ENCODE data around the gene B3GAT3. TPM values are rescaled to one million over a fixed set of nuclear protein-coding genes. Genes with fewer than 3 reads are reported as not detected.
A peak's percentile ranks its signal among the peaks of the same experiment; 100 is the strongest.

B3GAT3 gene
- total and polyA plus RNA-seq, 2 of the 8 experiments (the other 6 are each of a cell fraction or from before 2014, with no cell fraction given) = 28.0 to 39.0 TPM

DNA sequence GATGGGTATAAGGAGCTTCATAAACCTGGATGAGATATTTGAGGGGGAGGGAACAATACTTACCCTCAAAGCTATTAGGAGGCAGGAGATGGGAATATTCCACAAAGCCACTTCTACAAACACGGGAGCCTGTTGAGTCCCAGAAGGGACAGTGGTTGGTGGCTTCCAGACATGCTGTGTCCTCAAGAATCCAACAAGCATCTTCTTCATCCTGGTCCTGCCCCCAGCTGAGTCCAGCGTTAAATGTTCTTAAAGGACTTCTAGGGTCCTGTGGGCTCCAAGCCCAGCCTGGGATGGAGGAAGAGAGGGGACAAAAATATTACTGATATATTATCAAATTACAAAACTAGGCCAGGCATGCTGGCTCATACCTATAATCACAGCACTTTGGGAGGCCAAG lies 45.7 kb upstream of the B3GAT3 start:
- H3K36me3 ChIP-seq (ENCODE audit: control insufficient read depth in 2 of 4, insufficient read depth in 4 of 4, low read length in 3 of 4) = peaks cover 7 to 26% (median 15%) of the 10 kb centered on the region in 4 experiments
- H2BK20ac ChIP-seq (ENCODE audit: low read length) = no peak overlapping the region
- 0 out of 2 replicates have a peak overlapping the region, but pooled peaks have one; percentile 1 for H2BK5ac ChIP-seq (ENCODE audit: low read depth, low read length)
- FAIRE-seq (no peak), DNase-seq (ENCODE audit: low read depth in 1 of 2, low spot score in 2 of 2) (no peak)
- POLR2A ChIA-PET (ENCODE audit: partially characterized antibody) = interaction anchor here (0.6 to 61.4 kb wide), 19 partner anchors 7 to 249 kb away, joined by 3 to 2041 read pairs (median 5); partner anchors contain the start of genes B3GAT3, BSCL2, C11orf98 and CSKMT
- peaks cover 5% of the 10 kb centered on the region for H3K79me1 ChIP-seq (ENCODE audit: low read depth, low read length)
- CTCF ChIA-PET (ENCODE audit: partially characterized antibody) = interaction anchor here (0.6 to 2.5 kb wide), 13 partner anchors 13 to 275 kb away, joined by 3 to 13 read pairs (median 4); partner anchors contain the start of genes LRRN4CL and TEX54
- peaks cover 4 to 11% (median 8%) of the 10 kb centered on the region in 4 experiments for H3K4me1 ChIP-seq (replicated peaks in 1 of 4; ENCODE audit: control insufficient read depth in 3 of 4, insufficient read depth in 4 of 4, low read length in 3 of 4)
- no peak overlapping the region for H2AK5ac ChIP-seq (ENCODE audit: low read depth, low read length)
- no peaks in the 10 kb centered on the region for H3K9me3 ChIP-seq (ENCODE audit: insufficient read depth in 2 of 2, low read depth in 1 of 2, low read length in 1 of 2)
- no peak for TF ChIP-seq GTF2F1 (IDR thresholded peaks at IDR 0.05; ENCODE audit: borderline replicate concordance, low read depth, low read length)
- peak; percentile 59; the same call in 1 of the 2 replicates for TF ChIP-seq POLR2AphosphoS5 (IDR thresholded peaks at IDR 0.05; ENCODE audit: low read depth, low read length)
- TF ChIP-seq YY1 (IDR thresholded peaks at IDR 0.05; ENCODE audit: low read depth, low read length) = no peak
- TF ChIP-seq, protein P1, sequence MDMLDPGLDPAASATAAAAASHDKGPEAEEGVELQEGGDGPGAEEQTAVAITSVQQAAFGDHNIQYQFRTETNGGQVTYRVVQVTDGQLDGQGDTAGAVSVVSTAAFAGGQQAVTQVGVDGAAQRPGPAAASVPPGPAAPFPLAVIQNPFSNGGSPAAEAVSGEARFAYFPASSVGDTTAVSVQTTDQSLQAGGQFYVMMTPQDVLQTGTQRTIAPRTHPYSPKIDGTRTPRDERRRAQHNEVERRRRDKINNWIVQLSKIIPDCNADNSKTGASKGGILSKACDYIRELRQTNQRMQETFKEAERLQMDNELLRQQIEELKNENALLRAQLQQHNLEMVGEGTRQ (IDR thresholded peaks at IDR 0.05; ENCODE audit: low read length) = no peak
- no peak for TF ChIP-seq SP2 (IDR thresholded peaks at IDR 0.05; ENCODE audit: low read length)
- TF ChIP-seq KDM5A (IDR thresholded peaks at IDR 0.05; ENCODE audit: low read length) = no peak
- no peak for TF ChIP-seq SP4 (IDR thresholded peaks at IDR 0.05; ENCODE audit: low read length)
- no peak for TF ChIP-seq SIRT6 (IDR thresholded peaks at IDR 0.05; ENCODE audit: low read length)
- TF ChIP-seq POLR2A (IDR thresholded peaks at IDR 0.05; ENCODE audit: control extremely low read depth in 1 of 2, low read depth in 2 of 2, low read length in 2 of 2) = peak in 1 of 2 experiments; percentile 43; a peak in 1 of 3 replicates
- no peak for TF ChIP-seq CHD1 (IDR thresholded peaks at IDR 0.05; ENCODE audit: low read depth, low read length)
- TF ChIP-seq EZH2 (IDR thresholded peaks at IDR 0.05; ENCODE audit: low read depth, low read length, severe bottlenecking) = no peak
- TF ChIP-seq ZNF274 (IDR thresholded peaks at IDR 0.05; ENCODE audit: borderline replicate concordance, extremely low read depth, low read length) = no peak
- TF ChIP-seq RNF2 (IDR thresholded peaks at IDR 0.05; ENCODE audit: borderline replicate concordance, low read depth, low read length, missing control alignments, poor library complexity, severe bottlenecking) = no peak
- peaks cover 7 to 33% of the 10 kb centered on the region in 2 experiments; a peak in 3 of 4 replicates for H3K79me2 ChIP-seq (ENCODE audit: control insufficient read depth in 1 of 2, insufficient read depth in 2 of 2, low read length in 2 of 2)
- 95% methylated on average over 2 of the region's 2 CpGs; no CpG with 5 or more reads in 1 of the 2 experiments for WGBS, 2 experiments (ENCODE audit: extremely low coverage in 1 of 2, insufficient coverage in 1 of 2, insufficient read length in 1 of 2, insufficient replicate concordance in 2 of 2, low coverage in 1 of 2, low lambda C conversion rate in 2 of 2, missing lambda C conversion rate in 1 of 2)
- H4K5ac ChIP-seq (ENCODE audit: insufficient read length, low read depth, low read length) = no peak overlapping the region
- no peak overlapping the region for H2AFZ ChIP-seq (ENCODE audit: low read length)
- no peak overlapping the region for H3K4ac ChIP-seq (replicated peaks; ENCODE audit: insufficient read length, low read depth, low read length)
- H3K9ac ChIP-seq (replicated peaks in 1 of 4; ENCODE audit: extremely low read depth in 1 of 4, low read depth in 3 of 4, low read length in 3 of 4) = no peak overlapping the region
- no peak overlapping the region for H2BK15ac ChIP-seq (ENCODE audit: low read length)
- peak overlapping the region in 1 of 4 experiments; percentile 94; a peak in 2 of 8 replicates for H3K4me3 ChIP-seq (ENCODE audit: extremely low read depth in 1 of 4, insufficient read depth in 2 of 4, low read depth in 3 of 4, low read length in 4 of 4)
- peaks cover 3 to 6% of the 10 kb centered on the region in 2 experiments for H4K20me1 ChIP-seq (replicated peaks in 1 of 2; ENCODE audit: control insufficient read depth in 1 of 2, insufficient read depth in 2 of 2, low read length in 2 of 2)
- H3K27ac ChIP-seq (ENCODE audit: low read depth, low read length) = no peak overlapping the region
- H3K23ac ChIP-seq (ENCODE audit: insufficient read length) = no peak overlapping the region
- no peak overlapping the region for H2BK120ac ChIP-seq (replicated peaks; ENCODE audit: low read depth, low read length)
- no peaks in the 10 kb centered on the region for H3K27me3 ChIP-seq (replicated peaks in 1 of 4; ENCODE audit: control insufficient read depth in 3 of 4, extremely low read depth in 1 of 4, insufficient read depth in 3 of 4, low read length in 3 of 4)
- H3K56ac ChIP-seq (replicated peaks; ENCODE audit: insufficient read length, low read depth, low read length) = no peak overlapping the region
- H4K8ac ChIP-seq (ENCODE audit: extremely low read depth, insufficient read depth, low read length) = no peak overlapping the region
- peak overlapping the region in 1 of 2 experiments; percentile 77; a peak in 2 of 4 replicates for H3K4me2 ChIP-seq (ENCODE audit: insufficient read depth in 1 of 2, low read depth in 2 of 2, low read length in 2 of 2)
- no peak overlapping the region for H2BK12ac ChIP-seq (ENCODE audit: low read depth, low read length)
- peaks cover 23% of the 10 kb centered on the region for H3K23me2 ChIP-seq (ENCODE audit: low read depth, low read length)
- H4K91ac ChIP-seq (replicated peaks; ENCODE audit: insufficient read length, low read length) = no peak overlapping the region
- no peak overlapping the region; the same call in 1 of the 2 replicates for H3K18ac ChIP-seq (ENCODE audit: extremely low read depth, low read length)
- no peak overlapping the region for H3K14ac ChIP-seq (ENCODE audit: insufficient read length)

Measured in H1 (cell line).